K562 (cell line): ENCODE results near the gene MAP4K4. TPM values are rescaled to one million over a fixed set of nuclear protein-coding genes. Genes with fewer than 3 reads are reported as not detected.

ENCODE experiments used
- ATAC-seq: fragments of 200-7000 bp; cut with Tn5 transposase; 3 replicates; pipeline ENCODE4 v1.9.1; 2020; ENCODE audit warnings: moderate library complexity
- BruUV-seq: library from RNA; stranded (reverse); fragments of 400-500 nt; replicated peaks from 2 replicates; lab custom pipeline; 2021; lab: Mats Ljungman, UMichigan
- CTCF ChIA-PET: fragments of 300-600 bp; formaldehyde crosslinking; extraction: SDS; loops from one replicate; lab custom pipeline; 2021; ENCODE audit warnings: low intra/inter-chr PET ratio; lab: Yijun Ruan, JAX
- POLR2A ChIA-PET: fragments of 300-600, 350-650 bp; sonication (Branson Sonifier 250); formaldehyde crosslinking; extraction: SDS; loops from one replicate; lab custom pipeline; 2021; ENCODE audit warnings: antibody characterized with exemption, inconsistent platforms; lab: Yijun Ruan, JAX
- DNase-seq, 4 experiments: peaks; one replicate each; pipeline versions ENCODE4 v3.0.0 to v3.0.0-alpha.2; 2011 to 2018; ENCODE audit warnings: low spot score in 3 of 4, mixed read lengths in 3 of 4; ENCODE audit errors: extremely low read depth in 1 of 4
- FAIRE-seq: peaks from 2 replicates; lab custom pipeline; 2011; peaks lifted over from hg19 to GRCh38; lab: Jason Lieb, UNC
- H2AFZ ChIP-seq: 2 replicates; pipeline ENCODE4 v1.6.0; 2011; ENCODE audit warnings: low read depth, low read length, control low read depth, inconsistent platforms
- H3K27ac ChIP-seq: fragments of 200-600 bp; 3 replicates; pipeline ENCODE4 v1.8.0; 2011; ENCODE audit warnings: low read depth, mild to moderate bottlenecking, control low read depth, inconsistent platforms, low read length, moderate library complexity, mixed read lengths; ENCODE audit errors: extremely low read depth
- H3K27me3 ChIP-seq, 2 experiments: fragments of 300-600 bp in 1 of 2; 2 replicates in 1 of 2; 3 replicates in 1 of 2; pipeline versions ENCODE4 v1.6.0 to v1.8.0; 2011; ENCODE audit warnings: inconsistent platforms in 2 of 2, low read length in 2 of 2, mild to moderate bottlenecking in 1 of 2, mixed read lengths in 1 of 2, moderate library complexity in 1 of 2; ENCODE audit not compliant: control insufficient read depth in 2 of 2, insufficient read depth in 2 of 2
- H3K36me3 ChIP-seq: fragments of 300-600 bp; 3 replicates; pipeline ENCODE4 v1.8.0; 2011; ENCODE audit warnings: mild to moderate bottlenecking, low read length, inconsistent platforms; ENCODE audit not compliant: control insufficient read depth, insufficient read depth
- H3K4me1 ChIP-seq, 2 experiments: fragments of 200-600 bp in 1 of 2; replicated peaks in 1 of 2; 2 replicates in 1 of 2; 3 replicates in 1 of 2; pipeline versions ENCODE4 v1.5.1 to v1.8.0; 2011; ENCODE audit warnings: inconsistent platforms in 2 of 2, low read length in 2 of 2, mild to moderate bottlenecking in 1 of 2, mixed read lengths in 1 of 2, moderate library complexity in 1 of 2; ENCODE audit not compliant: control insufficient read depth in 2 of 2, insufficient read depth in 2 of 2
- H3K4me2 ChIP-seq: 2 replicates; pipeline ENCODE4 v1.6.1; 2011; ENCODE audit warnings: low read length, control low read depth, inconsistent platforms, mixed read lengths; ENCODE audit not compliant: insufficient read depth
- H3K4me3 ChIP-seq: fragments of 200-600 bp; sonication (generic), shearing (Covaris generic); 2 replicates; pipeline ENCODE4 v1.5.1; 2016; ENCODE audit warnings: control low read depth, inconsistent platforms
- H3K79me2 ChIP-seq: fragments of 200-600 bp; 3 replicates; pipeline ENCODE4 v1.8.0; 2011; ENCODE audit warnings: low read length, inconsistent platforms; ENCODE audit not compliant: control insufficient read depth, insufficient read depth
- H3K9ac ChIP-seq, 2 experiments: 2 replicates each; pipeline versions ENCODE4 v1.6.0 to v1.6.1; 2011; ENCODE audit warnings: low read depth in 2 of 2, low read length in 2 of 2, control low read depth in 1 of 2, inconsistent platforms in 1 of 2, mild to moderate bottlenecking in 1 of 2, mixed read lengths in 1 of 2; ENCODE audit not compliant: insufficient read depth in 1 of 2
- H3K9me1 ChIP-seq: one replicate; pipeline ENCODE4 v1.6.0; 2011; ENCODE audit warnings: inconsistent platforms, mild to moderate bottlenecking, low read length, moderate library complexity; ENCODE audit not compliant: control insufficient read depth, insufficient read depth
- H3K9me3 ChIP-seq: replicated peaks from 2 replicates; pipeline ENCODE4 v1.5.1; 2011; ENCODE audit warnings: low read depth, low read length, inconsistent platforms; ENCODE audit not compliant: control insufficient read depth, insufficient read depth
- H4K20me1 ChIP-seq: replicated peaks from 2 replicates; pipeline ENCODE4 v1.6.1; 2011; ENCODE audit warnings: low read length, inconsistent platforms, mixed read lengths; ENCODE audit not compliant: control insufficient read depth, insufficient read depth
- BHLHE40 ChIP-seq: IDR thresholded peaks from 2 replicates; pipeline ENCODE4 v1.6.1; 2011; ENCODE audit warnings: low read length, improper control_type of control experiment
- CREB3L1 ChIP-seq: fragments of 450-650 bp; IDR thresholded peaks from 2 replicates; pipeline ENCODE4 v1.6.1; 2014; ENCODE audit warnings: low read depth, mild to moderate bottlenecking, moderate library complexity, borderline replicate concordance
- HMG20B ChIP-seq: fragments of 250-450 bp; sonication (Bioruptor Pico); IDR thresholded peaks from 2 replicates; pipeline ENCODE4 v1.5.0; 2021; ENCODE audit warnings: mild to moderate bottlenecking
- MYNN ChIP-seq, 2 experiments: sonication (generic); formaldehyde crosslinking in 1 of 2; IDR thresholded peaks; 2 replicates each; pipeline versions ENCODE4 v1.5.0 to v1.6.1; 2016 to 2020; ENCODE audit warnings: antibody characterized with exemption in 1 of 2, missing genetic modification reagents in 1 of 2
- NCOA4 ChIP-seq: fragments of 450-650 bp; IDR thresholded peaks from 2 replicates; pipeline ENCODE4 v1.6.1; 2018; ENCODE audit warnings: mild to moderate bottlenecking; ENCODE audit not compliant: partially characterized antibody
- NELFE ChIP-seq: IDR thresholded peaks from 2 replicates; pipeline ENCODE4 v1.6.1; 2011; ENCODE audit warnings: mild to moderate bottlenecking; ENCODE audit not compliant: insufficient read depth, insufficient read length
- NFE2 ChIP-seq: IDR thresholded peaks from 2 replicates; pipeline ENCODE4 v1.6.1; 2014; ENCODE audit warnings: antibody characterized with exemption, low read depth
- RBM22 ChIP-seq: fragments of 200-400 bp; formaldehyde crosslinking; IDR thresholded peaks from 2 replicates; pipeline ENCODE4 v1.6.1; 2018; ENCODE audit warnings: low read length, low read depth; ENCODE audit not compliant: poor library complexity, severe bottlenecking
- ZBTB12 ChIP-seq: fragments of 250-450 bp; sonication (Bioruptor Pico); IDR thresholded peaks from 2 replicates; pipeline ENCODE4 v1.4.0; 2020
- ZC3H4 ChIP-seq: sonication (generic); formaldehyde crosslinking; IDR thresholded peaks from 2 replicates; pipeline ENCODE4 v1.9.0; 2021; ENCODE audit warnings: missing genetic modification reagents, borderline replicate concordance
- ZNF436 ChIP-seq: fragments of 250-450, 450-650 bp; sonication (Bioruptor Pico); formaldehyde crosslinking; IDR thresholded peaks from 2 replicates; pipeline ENCODE4 v1.7.0; 2020; ENCODE audit warnings: mild to moderate bottlenecking
- ZNF77 ChIP-seq: fragments of 250-450 bp; sonication (Bioruptor Pico); IDR thresholded peaks from 2 replicates; pipeline ENCODE4 v1.5.0; 2020
- WGBS: fragments of 100-300 bp; shearing (Covaris generic); methylation state at CpG from one replicate; pipeline ENCODE4 v1.1.6; 2016; ENCODE audit warnings: low coverage, mixed read lengths; ENCODE audit not compliant: insufficient coverage; ENCODE audit errors: missing lambda C conversion rate; 5-methylcytosine and 5-hydroxymethylcytosine counted together
- in situ Hi-C: fragments of 300-500 bp; cut with MboI; formaldehyde crosslinking; loops from 4 replicates; pipeline ENCODE4 v1.15.0; 2018; ENCODE audit warnings: inconsistent platforms, mixed read lengths
- intact Hi-C: fragments of 100-400 bp; cut with micrococcal nuclease; formaldehyde crosslinking; loops from 2 replicates; pipeline ENCODE4 v1.14.2; 2022
- polyA plus RNA-seq, 8 experiments: library from polyadenylated mRNA; depleted of rRNA in 4 of 8; stranded (reverse) in 5 of 8; unstranded in 3 of 8; fragments of >200 nt; fragmentation: Nextera tagmentation in 2 of 8; fragmentation: Illumina TruSeq in 1 of 8; extraction: Ambion mirVana in 2 of 8; extraction: Trizol in 1 of 8; gene quantifications; 2 replicates each; pipeline versions ENCODE4 v1.2.1 to v1.2.3, GENCODE V29; 2011 to 2014; ENCODE audit warnings: inconsistent platforms in 1 of 8, missing spikeins in 1 of 8
- total RNA-seq, 7 experiments: library from RNA; depleted of rRNA in 6 of 7; stranded (reverse); fragments of >200 nt in 6 of 7; fragmentation: Illumina TruSeq in 2 of 7; extraction: Trizol in 2 of 7; gene quantifications; 2 replicates each; pipeline versions ENCODE4 v1.2.1 to v1.2.3, GENCODE V29; 2011 to 2021; ENCODE audit warnings: low replicate concordance in 1 of 7

Gene MAP4K4
- total and polyA plus RNA-seq, 9 of the 15 experiments (the other 6 are each of a cell fraction or from before 2014, with no cell fraction given), result 7.6 to 76.4 (median 50.6) TPM

GRCh38 chr2:101855776-101856175 is 158.3 kb downstream of the MAP4K4 start:
- H3K9me1 ChIP-seq, result no peaks in the 10 kb centered on the region
- H4K20me1 ChIP-seq, result no peaks in the 10 kb centered on the region
- no peak for ATAC-seq
- FAIRE-seq, result no peak
- DNase-seq, result no peak
- in situ Hi-C loops (no loop called here), intact Hi-C loops (no loop called here)
- H3K4me3 ChIP-seq, result no peak overlapping the region
- WGBS, result 91% methylated on average over 8 of the region's 9 CpGs
- CTCF ChIA-PET, result no interaction called here
- H3K27me3 ChIP-seq, result no peaks in the 10 kb centered on the region
- no peak overlapping the region for H3K27ac ChIP-seq
- H2AFZ ChIP-seq, result no peak overlapping the region
- no peaks in the 10 kb centered on the region for H3K79me2 ChIP-seq
- POLR2A ChIA-PET, result interaction anchor here (0.5 kb wide), 1 partner anchor 233 kb away, joined by 3 read pairs; no protein-coding TSS in a partner anchor
- H3K36me3 ChIP-seq, result peaks cover 39% of the 10 kb centered on the region; the same call in 1 of the 3 replicates
- H3K4me2 ChIP-seq, result no peak overlapping the region
- H3K9me3 ChIP-seq, result no peaks in the 10 kb centered on the region
- no peak overlapping the region for H3K9ac ChIP-seq
- peaks cover 0 to 2% of the 10 kb centered on the region in 2 experiments; a peak in 1 of 5 replicates for H3K4me1 ChIP-seq
- no peak for TF ChIP-seq NELFE
- no peak for TF ChIP-seq CREB3L1
- no peak for TF ChIP-seq RBM22
- TF ChIP-seq ZNF436 (CRISPR knock-in tag), result no peak
- TF ChIP-seq NCOA4, result no peak
- no peak for TF ChIP-seq HMG20B (CRISPR knock-in tag)
- TF ChIP-seq ZC3H4 (CRISPR knock-in tag), result no peak
- no peak for TF ChIP-seq BHLHE40
- no peak for TF ChIP-seq ZBTB12 (CRISPR knock-in tag)
- TF ChIP-seq MYNN (IDR thresholded peaks at IDR 0.05), result no peak
- no peak for TF ChIP-seq MYNN (CRISPR knock-in tag; IDR thresholded peaks at IDR 0.05)
- no peak for TF ChIP-seq NFE2
- no peak for TF ChIP-seq ZNF77
- BruUV-seq, result no TSS peak
